ENCODE data around the gene REEP6. TPM values are rescaled to one million over a fixed set of nuclear protein-coding genes. Genes with fewer than 3 reads are reported as not detected.

The REEP6 gene
- total RNA-seq, 1 donor from 2014 or later = 21.5 TPM

DNA sequence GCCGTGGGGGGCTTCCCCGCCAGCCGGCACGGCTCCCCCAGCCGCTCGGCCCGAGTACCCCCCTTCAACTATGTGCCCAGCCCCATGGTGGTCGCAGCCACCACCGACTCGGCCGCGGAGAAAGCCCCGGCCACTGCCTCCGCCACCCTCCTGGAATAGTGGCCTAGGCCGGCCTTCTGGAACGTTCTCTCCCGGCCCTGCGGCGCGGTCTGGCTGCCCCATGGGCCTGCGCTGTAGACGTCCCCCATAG is 21.0 kb upstream of the REEP6 start:
- Mint-ChIP-seq H3K27ac (ENCODE audit: unreplicated experiment) (peak overlapping the region; percentile 52), H3K27me3 (ENCODE audit: unreplicated experiment) (peaks cover 31% of the 10 kb centered on the region), H3K4me3 (ENCODE audit: unreplicated experiment) (peak overlapping the region; percentile 49), H3K9me3 (ENCODE audit: unreplicated experiment) (peaks cover 29% of the 10 kb centered on the region), H3K4me1 (ENCODE audit: low read depth, unreplicated experiment) (peaks cover 7% of the 10 kb centered on the region), H3K36me3 (ENCODE audit: unreplicated experiment) (no peaks in the 10 kb centered on the region)
- TF ChIP-seq, protein P1, sequence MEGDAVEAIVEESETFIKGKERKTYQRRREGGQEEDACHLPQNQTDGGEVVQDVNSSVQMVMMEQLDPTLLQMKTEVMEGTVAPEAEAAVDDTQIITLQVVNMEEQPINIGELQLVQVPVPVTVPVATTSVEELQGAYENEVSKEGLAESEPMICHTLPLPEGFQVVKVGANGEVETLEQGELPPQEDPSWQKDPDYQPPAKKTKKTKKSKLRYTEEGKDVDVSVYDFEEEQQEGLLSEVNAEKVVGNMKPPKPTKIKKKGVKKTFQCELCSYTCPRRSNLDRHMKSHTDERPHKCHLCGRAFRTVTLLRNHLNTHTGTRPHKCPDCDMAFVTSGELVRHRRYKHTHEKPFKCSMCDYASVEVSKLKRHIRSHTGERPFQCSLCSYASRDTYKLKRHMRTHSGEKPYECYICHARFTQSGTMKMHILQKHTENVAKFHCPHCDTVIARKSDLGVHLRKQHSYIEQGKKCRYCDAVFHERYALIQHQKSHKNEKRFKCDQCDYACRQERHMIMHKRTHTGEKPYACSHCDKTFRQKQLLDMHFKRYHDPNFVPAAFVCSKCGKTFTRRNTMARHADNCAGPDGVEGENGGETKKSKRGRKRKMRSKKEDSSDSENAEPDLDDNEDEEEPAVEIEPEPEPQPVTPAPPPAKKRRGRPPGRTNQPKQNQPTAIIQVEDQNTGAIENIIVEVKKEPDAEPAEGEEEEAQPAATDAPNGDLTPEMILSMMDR (IDR thresholded peaks at IDR 0.05; ENCODE audit: partially characterized antibody, unreplicated experiment) = no peak
- DNase-seq = no peak

DNA sequence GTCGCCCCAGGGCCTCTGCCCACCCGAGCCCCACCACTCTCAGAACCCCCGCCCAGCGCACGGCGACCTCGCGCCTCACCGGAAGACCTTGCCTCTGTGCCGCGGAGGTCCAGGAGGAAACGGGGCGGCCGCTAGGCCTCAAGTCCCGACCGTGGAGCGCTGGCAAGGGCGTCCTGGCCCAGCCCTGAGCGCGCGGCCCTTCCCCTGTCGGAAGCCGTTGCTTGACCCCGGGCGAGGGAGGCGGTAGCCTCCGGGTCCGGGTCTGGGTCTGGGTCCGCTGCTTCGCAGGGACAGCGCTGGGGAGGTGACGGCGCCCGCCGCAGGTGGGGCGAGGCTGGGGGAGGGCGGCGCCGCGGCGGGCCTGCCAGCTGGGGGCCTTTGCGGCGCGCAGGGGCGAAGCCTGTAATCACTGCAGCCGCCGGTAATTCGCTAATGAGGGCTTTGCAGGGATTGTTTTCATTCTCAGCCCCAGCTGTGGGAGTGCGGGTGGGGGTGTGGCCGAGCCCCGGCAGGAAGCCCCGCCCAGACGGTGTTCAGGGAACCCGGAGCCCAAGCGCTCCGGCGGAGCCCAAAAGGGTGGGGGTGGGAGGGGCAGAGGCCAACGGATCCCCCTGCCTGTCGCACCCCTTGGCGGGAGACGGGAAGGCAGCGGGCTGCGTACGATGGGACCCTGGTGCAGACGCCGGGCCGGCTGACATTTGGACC is 20.5 kb upstream of the REEP6 start:
- peaks cover 7% of the 10 kb centered on the region for H3K4me1 Mint-ChIP-seq (ENCODE audit: low read depth, unreplicated experiment)
- peak; percentile 79 for DNase-seq
- TF ChIP-seq, protein P1 (IDR thresholded peaks at IDR 0.05; ENCODE audit: partially characterized antibody, unreplicated experiment) = no peak
- H3K9me3 Mint-ChIP-seq (ENCODE audit: unreplicated experiment) = peaks cover 29% of the 10 kb centered on the region
- H3K4me3 Mint-ChIP-seq (ENCODE audit: unreplicated experiment) = peak overlapping the region; percentile 49
- peaks cover 32% of the 10 kb centered on the region for H3K27me3 Mint-ChIP-seq (ENCODE audit: unreplicated experiment)
- H3K27ac Mint-ChIP-seq (ENCODE audit: unreplicated experiment) = peak overlapping the region; percentile 52
- no peaks in the 10 kb centered on the region for H3K36me3 Mint-ChIP-seq (ENCODE audit: unreplicated experiment)

DNA sequence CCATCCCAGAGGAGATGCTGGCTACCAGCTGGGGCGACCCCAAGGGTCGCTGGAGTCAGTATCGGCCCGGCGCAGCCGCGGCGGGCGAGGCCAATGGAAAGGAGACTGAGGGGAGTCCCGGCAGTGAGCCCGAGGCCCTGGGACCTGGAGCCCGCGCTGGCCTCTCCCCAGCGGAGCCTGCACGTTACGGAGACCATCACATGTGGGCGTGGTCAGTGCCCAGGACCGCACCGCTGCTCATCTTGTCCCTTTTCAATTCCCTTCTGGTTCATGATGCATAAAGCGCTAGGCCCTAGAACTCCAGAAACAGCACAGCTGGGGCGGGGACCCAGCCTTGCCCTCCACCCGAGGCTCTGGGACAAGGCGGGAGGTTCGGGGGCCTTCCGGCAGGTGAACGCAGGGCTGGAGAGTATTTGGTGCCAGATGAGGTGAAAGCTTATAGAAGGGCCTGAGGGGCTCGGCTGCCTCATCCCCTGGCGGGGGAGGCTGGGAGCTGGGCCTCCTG is 19.9 kb upstream of the REEP6 start:
- peaks cover 29% of the 10 kb centered on the region for H3K9me3 Mint-ChIP-seq (ENCODE audit: unreplicated experiment)
- peak overlapping the region; percentile 52 for H3K27ac Mint-ChIP-seq (ENCODE audit: unreplicated experiment)
- peaks cover 7% of the 10 kb centered on the region for H3K4me1 Mint-ChIP-seq (ENCODE audit: low read depth, unreplicated experiment)
- peaks cover 32% of the 10 kb centered on the region for H3K27me3 Mint-ChIP-seq (ENCODE audit: unreplicated experiment)
- no peak overlapping the region for H3K4me3 Mint-ChIP-seq (ENCODE audit: unreplicated experiment)
- TF ChIP-seq, protein P1 (IDR thresholded peaks at IDR 0.05; ENCODE audit: partially characterized antibody, unreplicated experiment) = no peak
- H3K36me3 Mint-ChIP-seq (ENCODE audit: unreplicated experiment) = no peaks in the 10 kb centered on the region
- DNase-seq = peak; percentile 80

DNA sequence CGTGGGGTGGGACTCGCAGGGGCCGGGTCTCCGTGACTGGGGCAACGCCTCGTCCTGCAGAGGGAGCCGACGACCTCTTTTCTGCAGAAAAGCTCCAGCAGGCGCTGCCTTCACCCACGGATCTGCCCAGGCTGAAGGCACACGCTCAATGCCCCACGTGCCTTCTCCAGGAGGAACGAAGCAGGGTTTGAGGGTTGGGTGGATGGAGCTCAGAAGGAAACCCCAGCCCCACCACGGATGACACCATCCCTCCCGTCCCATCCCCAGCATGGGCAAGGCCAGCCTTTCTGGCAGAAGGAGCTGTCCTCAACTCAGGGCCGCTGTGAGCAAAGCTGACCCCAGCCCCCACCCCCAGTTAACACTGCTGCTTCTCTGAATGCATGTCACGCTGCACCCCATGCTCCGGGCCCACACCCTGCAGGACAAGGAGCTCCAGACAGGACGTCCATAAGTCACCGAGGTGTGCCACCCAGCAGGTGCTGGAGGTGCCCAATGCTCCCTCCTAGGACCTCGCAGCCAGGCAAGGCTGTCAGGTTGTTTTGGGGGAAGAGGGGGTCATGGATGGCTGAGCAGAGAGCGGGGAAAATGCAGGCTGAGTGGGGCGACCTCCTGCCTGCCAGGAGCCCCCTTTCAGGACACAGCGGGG is 19.3 kb upstream of the REEP6 start:
- H3K4me1 Mint-ChIP-seq (ENCODE audit: low read depth, unreplicated experiment) = peaks cover 7% of the 10 kb centered on the region
- no peaks in the 10 kb centered on the region for H3K36me3 Mint-ChIP-seq (ENCODE audit: unreplicated experiment)
- H3K27ac Mint-ChIP-seq (ENCODE audit: unreplicated experiment) = peak overlapping the region; percentile 55
- H3K4me3 Mint-ChIP-seq (ENCODE audit: unreplicated experiment) = no peak overlapping the region
- DNase-seq = peak; percentile 67
- H3K27me3 Mint-ChIP-seq (ENCODE audit: unreplicated experiment) = peaks cover 32% of the 10 kb centered on the region
- H3K9me3 Mint-ChIP-seq (ENCODE audit: unreplicated experiment) = peaks cover 28% of the 10 kb centered on the region
- TF ChIP-seq, protein P1 (IDR thresholded peaks at IDR 0.05; ENCODE audit: partially characterized antibody, unreplicated experiment) = no peak

Data from glutamatergic neuron (in vitro differentiated cells).